NT2/D1 (cell line): ENCODE data around the gene STRADB.

Source experiments
- SUZ12 ChIP-seq: IDR thresholded peaks from 2 replicates; pipeline ENCODE4 v1.6.1; 2011; ENCODE audit not compliant: insufficient read length, insufficient read depth; ENCODE audit errors: extremely low read depth
- YY1 ChIP-seq: IDR thresholded peaks from 2 replicates; pipeline ENCODE4 v1.6.1; 2011; ENCODE audit not compliant: insufficient read length, insufficient read depth
- ZNF274 ChIP-seq: IDR thresholded peaks from 2 replicates; pipeline ENCODE4 v1.6.1; 2011; ENCODE audit warnings: mild to moderate bottlenecking, low read depth, low read length

DNA sequence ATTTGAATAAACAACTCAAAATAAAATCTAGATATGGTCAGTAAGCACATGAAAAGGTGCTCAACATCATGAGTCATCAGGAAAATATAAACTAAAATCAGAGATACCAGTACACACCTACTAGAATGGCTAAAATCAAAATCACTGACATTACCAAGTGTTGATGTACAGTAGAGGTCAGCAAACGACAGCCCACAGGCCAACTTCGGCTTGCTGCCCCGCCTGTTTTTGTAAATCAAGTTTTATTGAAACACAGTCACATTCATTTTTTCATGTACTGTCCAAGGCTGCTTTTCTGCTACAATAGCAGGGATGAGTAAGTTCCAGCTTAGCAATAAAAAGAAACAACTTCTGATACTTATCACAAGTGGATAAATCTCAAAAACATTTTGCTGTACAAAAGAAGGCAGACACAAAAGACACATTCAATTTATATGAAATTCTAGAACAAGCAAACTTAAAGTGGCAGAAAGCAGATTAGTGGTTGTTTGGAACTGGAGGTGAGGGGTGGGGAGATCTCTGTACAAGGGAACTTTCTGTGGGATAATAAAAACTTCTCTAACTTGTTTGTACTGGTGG lies 32.4 kb upstream of the STRADB start:
- TF ChIP-seq SUZ12: no peak
- no peak for TF ChIP-seq ZNF274
- no peak for TF ChIP-seq YY1
